ENCODE results near the gene SBF2.
A peak's percentile ranks its signal among the peaks of the same experiment; 100 is the strongest.

SBF2 gene

DNA sequence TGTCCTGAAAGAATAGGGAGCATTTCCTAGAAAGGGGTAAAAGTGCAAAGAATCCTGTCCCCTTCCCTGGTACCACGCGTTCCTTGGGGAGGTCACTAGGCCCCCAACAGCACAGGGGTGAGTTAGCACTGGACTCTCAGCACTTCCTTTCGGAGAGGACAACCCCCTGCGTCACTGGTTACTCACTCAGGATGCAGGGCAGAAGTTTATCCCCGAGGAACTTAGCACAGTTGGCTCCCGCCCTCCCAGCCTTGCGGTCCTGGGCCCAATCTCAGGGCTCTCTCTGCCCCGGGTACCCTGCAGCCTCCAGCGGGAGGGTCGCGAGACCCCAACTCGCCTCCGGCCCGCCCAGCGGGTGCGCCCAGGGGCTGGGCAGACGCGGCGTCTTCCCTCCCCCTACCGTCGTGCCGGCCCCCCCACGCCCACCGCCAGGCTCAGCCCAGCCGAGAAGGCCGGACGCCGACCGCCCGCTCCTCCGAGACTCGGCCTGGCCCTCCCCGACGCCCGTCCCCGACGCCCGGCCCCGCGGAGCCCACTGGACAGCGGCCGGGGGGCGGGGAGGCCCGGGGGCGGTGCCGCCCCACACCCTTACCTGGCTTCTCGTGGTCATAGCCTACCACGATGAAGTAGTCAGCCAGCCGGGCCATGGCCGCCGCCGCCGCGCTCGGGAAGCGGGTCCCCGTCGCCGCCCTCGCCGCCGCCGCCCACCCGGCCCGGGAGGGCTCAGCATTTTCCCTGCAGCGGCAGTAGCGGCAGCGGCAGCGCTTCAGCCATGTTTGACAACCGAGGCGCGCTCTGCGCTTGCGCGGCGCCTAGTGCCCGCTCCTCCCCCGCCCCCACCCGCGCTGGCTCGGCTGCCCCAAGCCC, at the start of gene SBF2:
Gene SBF2, minus strand, starts transcription at position 797 of the 867 bp plus-strand sequence. Its CDS starts 150 bp downstream, at position 647.
- DNase-seq (ENCODE audit: low spot score) = peak; percentile 90

DNA sequence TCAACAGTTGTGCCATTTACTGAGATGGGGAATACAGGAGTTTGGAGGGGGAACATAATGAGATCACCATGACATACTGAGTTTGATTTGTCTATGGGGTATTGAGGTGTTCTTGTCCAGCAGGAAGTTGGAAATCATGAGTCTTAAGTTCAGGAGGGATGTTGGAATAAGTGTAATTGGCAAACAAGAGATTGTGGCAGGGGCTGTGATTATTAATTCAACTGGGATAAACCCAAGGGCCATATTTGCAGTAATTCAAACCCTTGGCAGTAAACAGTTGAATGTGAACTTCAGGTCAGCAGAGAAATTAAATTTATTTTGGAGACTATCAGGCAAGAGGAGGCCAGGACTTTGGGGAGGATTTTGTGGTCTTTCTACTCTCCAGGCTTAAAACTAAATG, 44.3 kb upstream of the SBF2 start:
- DNase-seq (ENCODE audit: low spot score) = no peak

DNA sequence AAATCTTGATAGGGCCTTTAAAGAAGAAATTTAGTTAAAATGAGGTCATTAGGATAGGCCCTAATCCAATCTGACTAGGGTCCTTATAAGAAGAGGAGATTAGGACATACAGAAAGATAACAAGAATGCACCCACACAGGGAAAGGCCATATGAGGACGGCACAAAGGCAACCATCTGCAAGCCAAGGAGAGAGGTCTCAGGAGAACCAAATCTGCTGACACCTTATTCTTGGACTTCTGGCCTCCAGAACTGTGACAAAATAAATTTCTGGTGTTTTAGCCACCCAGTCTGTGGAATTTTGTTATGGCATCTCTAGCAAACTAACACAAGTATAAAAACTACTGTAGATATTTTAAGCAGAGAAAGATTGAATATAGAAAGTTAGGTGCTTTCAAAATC, 39.5 kb upstream of the SBF2 start:
- no peak for DNase-seq (ENCODE audit: low spot score)

- no peak for DNase-seq (ENCODE audit: low spot score)
These were observed 37.7 kb upstream of the SBF2 start for GRCh38 chr11:10331548-10332289.

GRCh38 chr11:10329935-10330334, 35.9 kb upstream of the SBF2 start:
- no peak for DNase-seq (ENCODE audit: low spot score)

DNA sequence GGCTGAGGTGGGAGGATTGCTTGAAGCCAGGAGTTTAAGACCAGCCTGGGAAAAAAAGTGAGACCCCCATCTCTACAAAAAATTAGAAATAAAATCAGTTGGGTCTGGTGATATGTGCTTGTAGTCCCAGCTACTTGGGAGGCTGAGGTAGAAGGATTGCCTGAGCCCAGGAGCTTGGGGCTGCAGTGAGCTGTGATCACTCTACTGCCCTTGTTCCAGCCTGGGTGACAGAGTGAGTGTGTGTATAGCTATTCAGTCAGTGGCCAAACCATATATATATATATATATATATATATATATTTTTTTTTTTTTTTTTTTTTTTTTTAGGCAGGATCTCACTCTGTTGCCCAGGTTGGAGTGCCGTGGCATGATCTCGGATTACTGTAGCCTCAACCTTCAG, 35.3 kb upstream of the SBF2 start:
- no peak for DNase-seq (ENCODE audit: low spot score)

GRCh38 chr11:10328314-10329098, 34.5 kb upstream of the SBF2 start:
- DNase-seq (ENCODE audit: low spot score) = no peak

GRCh38 chr11:10327254-10327653, 33.2 kb upstream of the SBF2 start:
- DNase-seq (ENCODE audit: low spot score) = no peak

- no peak for DNase-seq (ENCODE audit: low spot score)
These were observed 32.3 kb upstream of the SBF2 start for GRCh38 chr11:10326012-10326964.

DNA sequence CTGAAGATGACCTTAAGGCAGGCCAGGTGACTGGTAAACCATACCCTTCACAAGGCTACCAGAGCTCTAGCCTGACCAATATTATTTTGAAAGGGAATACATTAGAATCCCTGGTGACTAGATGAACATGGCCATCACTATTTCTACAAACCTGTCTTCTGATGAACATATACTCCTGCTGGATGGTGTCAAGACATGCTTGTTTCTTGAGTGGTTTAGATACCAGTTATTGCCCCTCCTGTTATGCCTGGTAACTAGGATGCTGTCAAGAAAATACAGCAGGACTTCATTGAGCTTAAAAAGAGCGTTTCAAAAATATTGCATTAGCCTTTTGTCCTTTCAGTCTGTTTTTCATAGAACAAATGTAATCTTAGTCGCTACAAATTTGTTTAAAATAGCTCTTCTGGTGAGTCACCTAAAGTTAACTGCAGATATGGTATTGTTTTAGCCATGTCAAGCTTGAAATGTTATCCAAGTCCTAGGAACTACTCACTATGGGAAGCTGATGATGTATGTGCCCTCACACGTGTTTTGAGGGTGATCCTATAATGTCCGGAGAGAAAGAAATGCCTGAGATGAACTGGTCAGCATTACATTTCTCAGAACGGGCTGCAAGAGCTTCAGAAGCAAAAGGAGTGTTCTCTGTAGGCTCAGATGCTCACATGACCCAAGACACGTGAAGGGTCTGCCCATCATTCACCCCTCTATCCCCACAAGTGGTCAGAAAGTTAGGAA, 31.4 kb upstream of the SBF2 start:
- no peak for DNase-seq (ENCODE audit: low spot score)

DNA sequence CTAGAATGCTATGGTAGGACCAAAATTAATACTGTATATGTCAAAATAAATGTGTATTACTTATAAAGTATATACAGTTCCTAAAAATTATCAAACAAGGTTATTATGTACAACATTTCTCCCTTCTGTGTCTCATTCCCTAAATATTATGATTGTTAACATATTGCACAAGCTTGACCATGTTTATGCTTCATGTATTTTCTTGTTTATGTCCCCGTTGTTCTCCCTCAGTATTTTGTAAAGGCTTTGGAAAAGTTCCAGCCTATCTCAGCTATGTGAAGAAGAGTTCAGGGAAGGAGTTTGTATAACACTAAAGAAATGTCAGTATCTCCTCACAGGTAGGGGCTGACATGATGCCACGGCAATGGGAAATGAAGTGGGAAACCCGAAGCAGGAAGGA, 30.5 kb upstream of the SBF2 start:
- no peak for DNase-seq (ENCODE audit: low spot score)

DNA sequence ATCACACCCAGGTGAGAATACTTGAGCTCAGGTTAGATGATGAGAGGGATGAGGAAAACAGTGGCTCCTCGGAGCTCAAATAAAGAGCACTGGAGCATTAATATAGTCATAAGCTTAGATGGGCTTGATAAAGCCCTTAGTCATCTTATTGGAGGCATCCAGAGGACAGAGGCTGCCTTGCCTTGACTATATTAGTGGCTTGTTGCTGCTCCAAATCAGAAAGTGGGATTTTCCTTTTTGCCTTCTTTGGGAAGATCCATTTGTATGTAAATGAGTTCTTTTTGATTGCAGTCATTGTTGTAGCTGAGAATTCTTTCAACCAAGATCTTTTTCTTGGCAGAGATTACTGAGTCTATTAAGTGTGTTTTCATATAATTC, 29.8 kb upstream of the SBF2 start:
- DNase-seq (ENCODE audit: low spot score) = no peak

GRCh38 chr11:10322830-10323792, 29.1 kb upstream of the SBF2 start:
- no peak for DNase-seq (ENCODE audit: low spot score)

- no peak for DNase-seq (ENCODE audit: low spot score)
These were observed 28.4 kb upstream of the SBF2 start for GRCh38 chr11:10322401-10322800.

GRCh38 chr11:10320736-10321465, 26.9 kb upstream of the SBF2 start:
- DNase-seq (ENCODE audit: low spot score) = no peak

DNA sequence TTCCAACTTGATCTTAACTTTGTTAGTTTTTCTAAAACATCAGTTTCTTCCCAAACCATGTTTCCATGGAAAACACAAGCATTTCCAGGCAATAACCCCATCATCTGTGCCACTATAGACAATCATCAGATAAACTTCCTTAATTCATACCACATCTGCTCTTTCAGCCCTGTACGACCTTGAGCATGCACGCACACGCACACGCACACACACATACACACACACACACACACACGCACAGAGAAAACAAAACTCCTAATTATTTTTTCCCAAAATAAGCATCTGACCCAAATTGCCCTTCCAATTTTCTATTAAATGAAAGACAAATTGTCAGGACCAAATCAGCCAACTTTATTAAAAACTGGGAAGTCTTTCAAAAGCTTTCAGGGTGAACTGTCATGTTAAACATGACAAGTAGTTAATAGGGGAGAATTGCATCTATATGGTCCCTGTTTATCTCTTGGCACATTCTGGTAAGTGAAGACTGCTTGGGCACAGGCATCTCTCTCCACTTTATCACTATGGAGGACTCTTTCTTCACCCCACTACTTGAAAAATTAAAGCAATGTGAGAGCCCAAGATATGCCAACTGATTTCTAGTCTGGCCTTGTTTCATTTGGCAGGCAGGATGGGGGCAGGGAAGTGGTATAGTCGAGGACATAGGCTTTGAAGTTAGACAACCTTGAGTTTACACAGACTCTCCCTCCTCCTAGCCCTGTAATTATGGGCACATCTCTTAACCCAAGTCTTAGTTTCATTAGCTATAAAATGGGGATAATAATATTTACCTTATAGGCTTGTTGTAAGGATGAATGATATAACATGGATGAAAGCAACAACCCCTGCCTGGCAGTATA, 25.9 kb upstream of the SBF2 start:
- no peak for DNase-seq (ENCODE audit: low spot score)

- DNase-seq (ENCODE audit: low spot score) = no peak
These were observed 24.4 kb upstream of the SBF2 start for GRCh38 chr11:10318527-10318802.

Data from iPS-NIHi11 (cell line).